SK-N-SH (cell line): ENCODE measurements around the gene FAM199X. TPM values are rescaled to one million over a fixed set of nuclear protein-coding genes. Genes with fewer than 3 reads are reported as not detected.

ENCODE experiments used
- CTCF ChIA-PET: fragments of 300-600, 350-600 bp; formaldehyde crosslinking; extraction: SDS; loops from one replicate; lab custom pipeline; 2021; lab: Yijun Ruan, JAX
- POLR2A ChIA-PET: fragments of 350-600 bp; sonication (Branson Sonifier 250); formaldehyde crosslinking; extraction: SDS; loops from one replicate; lab custom pipeline; 2020; ENCODE audit warnings: antibody characterized with exemption, inconsistent platforms; lab: Yijun Ruan, JAX
- DNase-seq: peaks from one replicate; pipeline ENCODE4 v3.0.0; 2012
- H2AFZ ChIP-seq: fragments of 200-600 bp; sonication (generic); 2 replicates; pipeline ENCODE4 v1.8.1; 2016; ENCODE audit warnings: antibody characterized with exemption, mild to moderate bottlenecking, low read depth
- H3F3A ChIP-seq: fragments of 200-600 bp; sonication (generic); replicated peaks from 2 replicates; pipeline ENCODE3; 2016; ENCODE audit warnings: antibody characterized with exemption, mild to moderate bottlenecking; ENCODE audit not compliant: insufficient read depth
- H3K27ac ChIP-seq, 2 experiments: fragments of 200-500 bp in 1 of 2; fragments of 200-600 bp in 1 of 2; sonication (Bioruptor generic) in 1 of 2; sonication (generic), shearing (Covaris generic) in 1 of 2; 2 replicates each; pipeline versions ENCODE4 v1.5.1 to v1.6.1; 2014 to 2016; ENCODE audit warnings: low read depth in 2 of 2, inconsistent platforms in 1 of 2, low read length in 1 of 2, mild to moderate bottlenecking in 1 of 2, mixed read lengths in 1 of 2
- H3K27me3 ChIP-seq: fragments of 200-600 bp; sonication (generic), shearing (Covaris generic); 2 replicates; pipeline ENCODE4 v1.6.1; 2016; ENCODE audit warnings: mixed run types; ENCODE audit not compliant: insufficient read depth
- H3K36me3 ChIP-seq, 2 experiments: fragments of 200-500 bp in 1 of 2; fragments of 200-600 bp in 1 of 2; sonication (Bioruptor generic) in 1 of 2; sonication (generic) in 1 of 2; replicated peaks in 1 of 2; 2 replicates each; pipeline versions ENCODE3 to v1.5.1; 2014 to 2016; ENCODE audit warnings: low read length in 1 of 2, mild to moderate bottlenecking in 1 of 2; ENCODE audit not compliant: insufficient read depth in 2 of 2, control insufficient read depth in 1 of 2
- H3K4me1 ChIP-seq, 2 experiments: fragments of 200-500 bp in 1 of 2; fragments of 200-600 bp in 1 of 2; sonication (Bioruptor generic) in 1 of 2; sonication (generic), shearing (Covaris generic) in 1 of 2; 2 replicates each; pipeline versions ENCODE4 v1.5.1 to v1.6.1; 2014 to 2016; ENCODE audit warnings: low read depth in 1 of 2, low read length in 1 of 2, mixed run types in 1 of 2; ENCODE audit not compliant: insufficient read depth in 2 of 2, control insufficient read depth in 1 of 2
- H3K4me2 ChIP-seq: fragments of 200-600 bp; sonication (generic), shearing (Covaris generic); 2 replicates; pipeline ENCODE4 v1.6.1; 2017; ENCODE audit warnings: mixed run types
- H3K4me3 ChIP-seq, 2 experiments: fragments of 200-500 bp in 1 of 2; fragments of 200-600 bp in 1 of 2; sonication (Bioruptor generic) in 1 of 2; sonication (generic), shearing (Covaris generic) in 1 of 2; 2 replicates each; pipeline versions ENCODE4 v1.5.1 to v1.8.1; 2014 to 2016; ENCODE audit warnings: low read depth in 2 of 2, inconsistent platforms in 1 of 2, low read length in 1 of 2, mild to moderate bottlenecking in 1 of 2, mixed read lengths in 1 of 2, moderate library complexity in 1 of 2
- H3K79me2 ChIP-seq: fragments of 200-600 bp; sonication (generic); 2 replicates; pipeline ENCODE4 v1.8.1; 2017; ENCODE audit warnings: mild to moderate bottlenecking; ENCODE audit not compliant: insufficient read depth
- H3K9ac ChIP-seq: fragments of 200-600 bp; sonication (generic); 2 replicates; pipeline ENCODE4 v1.6.1; 2017; ENCODE audit warnings: mixed run types
- H3K9me2 ChIP-seq: fragments of 200-600 bp; sonication (generic); 2 replicates; pipeline ENCODE4 v1.6.1; 2017; ENCODE audit warnings: mixed run types
- H3K9me3 ChIP-seq: fragments of 200-600 bp; sonication (generic); 2 replicates; pipeline ENCODE4 v1.6.1; 2017; ENCODE audit warnings: mixed run types, mild to moderate bottlenecking, moderate library complexity
- H4K20me1 ChIP-seq: fragments of 200-600 bp; sonication (generic); 2 replicates; pipeline ENCODE4 v1.6.1; 2017; ENCODE audit warnings: mild to moderate bottlenecking, mixed run types; ENCODE audit not compliant: insufficient read depth
- ELF1 ChIP-seq: IDR thresholded peaks from 2 replicates; pipeline ENCODE4 v1.4.0; 2012
- EP300 ChIP-seq, 2 experiments: IDR thresholded peaks; 2 replicates each; pipeline versions ENCODE4 v1.4.0 to v1.6.1; 2012; ENCODE audit warnings: borderline replicate concordance in 1 of 2, low read depth in 1 of 2, low read length in 1 of 2
- FOXJ3 ChIP-seq: sonication (generic); formaldehyde crosslinking; IDR thresholded peaks from 2 replicates; pipeline ENCODE4 v1.5.1; 2020; ENCODE audit warnings: mild to moderate bottlenecking, missing genetic modification reagents
- FOXM1 ChIP-seq: IDR thresholded peaks from 2 replicates; pipeline ENCODE4 v1.4.0; 2012; ENCODE audit warnings: low read depth, mild to moderate bottlenecking
- IRF3 ChIP-seq: fragments of 150-350 bp; IDR thresholded peaks from 2 replicates; pipeline ENCODE4 v1.6.1; 2016; ENCODE audit warnings: mild to moderate bottlenecking, low read depth, low read length
- NFIC ChIP-seq: IDR thresholded peaks from 2 replicates; pipeline ENCODE4 v1.4.0; 2012; ENCODE audit warnings: borderline replicate concordance
- RAD21 ChIP-seq: IDR thresholded peaks from 2 replicates; pipeline ENCODE4 v1.6.1; 2012; ENCODE audit warnings: mild to moderate bottlenecking, low read length
- RCOR1 ChIP-seq: fragments of 150-350 bp; IDR thresholded peaks from 2 replicates; pipeline ENCODE4 v1.6.1; 2017; ENCODE audit warnings: antibody characterized with exemption, low read length
- REST ChIP-seq: IDR thresholded peaks from 2 replicates; pipeline ENCODE4 v1.6.1; 2012; ENCODE audit warnings: mild to moderate bottlenecking, low read depth, low read length, moderate library complexity
- RXRA ChIP-seq: IDR thresholded peaks from 2 replicates; pipeline ENCODE4 v1.4.0; 2012; ENCODE audit warnings: low read depth, mild to moderate bottlenecking, borderline replicate concordance
- SIN3A ChIP-seq: IDR thresholded peaks from 2 replicates; pipeline ENCODE4 v1.6.1; 2012; ENCODE audit warnings: low read depth, mild to moderate bottlenecking, low read length, moderate library complexity, borderline replicate concordance
- SMC3 ChIP-seq: IDR thresholded peaks from 2 replicates; pipeline ENCODE4 v1.6.1; 2012; ENCODE audit warnings: low read depth, low read length, improper control_type of control experiment
- USF2 ChIP-seq: fragments of 150-350 bp; IDR thresholded peaks from 2 replicates; pipeline ENCODE4 v1.6.1; 2017; ENCODE audit warnings: antibody characterized with exemption, low read length, low read depth, borderline replicate concordance
- YY1 ChIP-seq: IDR thresholded peaks from 2 replicates; pipeline ENCODE4 v1.4.0; 2012; ENCODE audit warnings: low read depth, mild to moderate bottlenecking
- ZBTB33 ChIP-seq: IDR thresholded peaks from 2 replicates; pipeline ENCODE4 v1.4.0; 2012; ENCODE audit warnings: low read depth, borderline replicate concordance
- WGBS: methylation state at CpG from one replicate; pipeline ENCODE4 v1.1.6; 2017; ENCODE audit warnings: low lambda C conversion rate; 5-methylcytosine and 5-hydroxymethylcytosine counted together
- polyA plus RNA-seq, 3 experiments: library from polyadenylated mRNA; depleted of rRNA; stranded (reverse); fragments of >200 nt; gene quantifications; 2 replicates each; pipeline ENCODE4 v1.2.3, GENCODE V29; 2012

FAM199X gene
- polyA plus RNA-seq, 1 of the 3 experiments (the other 2 are of a cell fraction): 2.2 TPM

- WGBS: 47% methylated on average over 1 of the region's 1 CpG
- no peaks in the 10 kb centered on the region for H3K79me2 ChIP-seq
- H4K20me1 ChIP-seq: no peaks in the 10 kb centered on the region
- POLR2A ChIA-PET: no interaction called here
- no peak for DNase-seq
- H3K4me3 ChIP-seq: no peak overlapping the region
- H2AFZ ChIP-seq: no peak overlapping the region
- H3K9me2 ChIP-seq: no peaks in the 10 kb centered on the region
- CTCF ChIA-PET: interaction anchor here (2.1 kb wide), 1 partner anchor 17 kb away, joined by 9 read pairs; no protein-coding TSS in a partner anchor
- H3K9me3 ChIP-seq: no peaks in the 10 kb centered on the region
- no peak overlapping the region for H3K27ac ChIP-seq
- H3K4me1 ChIP-seq: peaks cover 0 to 4% of the 10 kb centered on the region in 2 experiments; a peak in 1 of 4 replicates
- H3K27me3 ChIP-seq: peaks cover 4% of the 10 kb centered on the region; the same call in 1 of the 2 replicates
- no peak overlapping the region for H3K4me2 ChIP-seq
- no peaks in the 10 kb centered on the region for H3F3A ChIP-seq
- H3K9ac ChIP-seq: no peak overlapping the region
- TF ChIP-seq REST: no peak
- TF ChIP-seq NFIC: no peak
- TF ChIP-seq YY1: no peak
- no peak for TF ChIP-seq SMC3
- no peak for TF ChIP-seq IRF3
- TF ChIP-seq RAD21: no peak
- TF ChIP-seq FOXM1: no peak
- TF ChIP-seq SIN3A: no peak
- TF ChIP-seq USF2: no peak
- TF ChIP-seq ZBTB33: no peak
- no peak for TF ChIP-seq EP300 (IDR thresholded peaks at IDR 0.05; ENCODE audit: borderline replicate concordance in 1 of 2, low read depth in 1 of 2, low read length in 1 of 2)
- TF ChIP-seq RCOR1: no peak
- TF ChIP-seq ELF1: no peak
- no peak for TF ChIP-seq FOXJ3 (CRISPR knock-in tag)
- TF ChIP-seq RXRA: no peak
- H3K36me3 ChIP-seq: peaks cover 0 to 5% of the 10 kb centered on the region in 2 experiments
Measured at GRCh38 chrX:104118765-104119164, 47.5 kb upstream of the FAM199X start.
